ENCODE data around the gene LAMP5. TPM values are rescaled to one million over a fixed set of nuclear protein-coding genes. Genes with fewer than 3 reads are reported as not detected.

The LAMP5 gene
- polyA plus RNA-seq, 1 donor (not counting 4 experiments of a cell fraction or from before 2014, with no cell fraction given): not detected

- no peaks in the 10 kb centered on the region for H3K27me3 ChIP-seq (ENCODE audit: control insufficient read depth, extremely low read depth, insufficient read depth, low read length)
- H3K9ac ChIP-seq (ENCODE audit: control insufficient read depth, extremely low read depth, insufficient read depth, low read length): no peak overlapping the region
- no peaks in the 10 kb centered on the region for H3K9me3 ChIP-seq (ENCODE audit: control insufficient read depth, low read depth, low read length)
- H4K20me1 ChIP-seq (ENCODE audit: control insufficient read depth, extremely low read depth, insufficient read depth, low read length): no peaks in the 10 kb centered on the region
- no peak overlapping the region for H3K4me3 ChIP-seq (ENCODE audit: control insufficient read depth in 2 of 3, extremely low read depth in 1 of 3, insufficient read depth in 2 of 3, low read depth in 1 of 3, low read length in 3 of 3)
- DNase-seq (ENCODE audit: low read depth, low spot score) (no peak), FAIRE-seq (no peak)
- dilution Hi-C loops (cut with MboI; ENCODE audit: extremely low pct_ligation_motif_present, low sequenced_read_pairs): no loop called here
- H3K9me1 ChIP-seq (ENCODE audit: control insufficient read depth, extremely low read depth, insufficient read depth, low read length): no peaks in the 10 kb centered on the region
- H3K4me2 ChIP-seq (ENCODE audit: control insufficient read depth, extremely low read depth, insufficient read depth, low read depth, low read length): no peak overlapping the region
- no peak overlapping the region for H3K27ac ChIP-seq (ENCODE audit: control insufficient read depth, insufficient read depth, low read length)
- no peak overlapping the region for H2AFZ ChIP-seq (ENCODE audit: control insufficient read depth, low read length)
- no peaks in the 10 kb centered on the region for H3K4me1 ChIP-seq (ENCODE audit: control insufficient read depth, extremely low read depth, insufficient read depth, low read length)
- H3K79me2 ChIP-seq (ENCODE audit: control insufficient read depth, insufficient read depth, low read length): no peaks in the 10 kb centered on the region
- H3K36me3 ChIP-seq (ENCODE audit: control insufficient read depth in 2 of 2, extremely low read depth in 1 of 2, insufficient read depth in 2 of 2, low read length in 2 of 2): no peaks in the 10 kb centered on the region
- TF ChIP-seq CTCF (optimal IDR thresholded peaks at IDR 0.05 in 1 of 3, IDR thresholded peaks at IDR 0.05 in 1 of 3, conservative IDR thresholded peaks at IDR 0.05 in 1 of 3; ENCODE audit: extremely low read depth in 1 of 3, insufficient read depth in 2 of 3, low read length in 3 of 3) (no peak), EZH2 (IDR thresholded peaks at IDR 0.05; ENCODE audit: low read length) (no peak)
Measured at GRCh38 chr20:9498322-9498721, 16.1 kb upstream of the LAMP5 start.

- FAIRE-seq (no peak), DNase-seq (ENCODE audit: low read depth, low spot score) (no peak)
- Histone ChIP-seq H2AFZ (ENCODE audit: control insufficient read depth, low read length) (no peak overlapping the region), H3K4me1 (ENCODE audit: control insufficient read depth, extremely low read depth, insufficient read depth, low read length) (no peaks in the 10 kb centered on the region), H3K9me3 (ENCODE audit: control insufficient read depth, low read depth, low read length) (no peaks in the 10 kb centered on the region), H3K9ac (ENCODE audit: control insufficient read depth, extremely low read depth, insufficient read depth, low read length) (no peak overlapping the region), H4K20me1 (ENCODE audit: control insufficient read depth, extremely low read depth, insufficient read depth, low read length) (no peaks in the 10 kb centered on the region), H3K27ac (ENCODE audit: control insufficient read depth, insufficient read depth, low read length) (no peak overlapping the region), H3K36me3 (ENCODE audit: control insufficient read depth in 2 of 2, extremely low read depth in 1 of 2, insufficient read depth in 2 of 2, low read length in 2 of 2) (no peaks in the 10 kb centered on the region), H3K4me3 (ENCODE audit: control insufficient read depth in 2 of 3, extremely low read depth in 1 of 3, insufficient read depth in 2 of 3, low read depth in 1 of 3, low read length in 3 of 3) (no peak overlapping the region), H3K9me1 (ENCODE audit: control insufficient read depth, extremely low read depth, insufficient read depth, low read length) (no peaks in the 10 kb centered on the region), H3K27me3 (ENCODE audit: control insufficient read depth, extremely low read depth, insufficient read depth, low read length) (no peaks in the 10 kb centered on the region), H3K79me2 (ENCODE audit: control insufficient read depth, insufficient read depth, low read length) (no peaks in the 10 kb centered on the region), H3K4me2 (ENCODE audit: control insufficient read depth, extremely low read depth, insufficient read depth, low read depth, low read length) (no peak overlapping the region)
- TF ChIP-seq CTCF (optimal IDR thresholded peaks at IDR 0.05 in 1 of 3, IDR thresholded peaks at IDR 0.05 in 1 of 3, conservative IDR thresholded peaks at IDR 0.05 in 1 of 3; ENCODE audit: extremely low read depth in 1 of 3, insufficient read depth in 2 of 3, low read length in 3 of 3): no peak
- dilution Hi-C loops (cut with MboI; ENCODE audit: extremely low pct_ligation_motif_present, low sequenced_read_pairs): no loop called here
Measured at GRCh38 chr20:9499126-9499899, 15.1 kb upstream of the LAMP5 start.
